ENCODE data around the gene PCDHGA12.
"Not testable (repeated sequence)": the region's sequence is repeated elsewhere in the genome, so short reads cannot be mapped to it uniquely, and the experiment has no call there.

Gene PCDHGA12

DNA sequence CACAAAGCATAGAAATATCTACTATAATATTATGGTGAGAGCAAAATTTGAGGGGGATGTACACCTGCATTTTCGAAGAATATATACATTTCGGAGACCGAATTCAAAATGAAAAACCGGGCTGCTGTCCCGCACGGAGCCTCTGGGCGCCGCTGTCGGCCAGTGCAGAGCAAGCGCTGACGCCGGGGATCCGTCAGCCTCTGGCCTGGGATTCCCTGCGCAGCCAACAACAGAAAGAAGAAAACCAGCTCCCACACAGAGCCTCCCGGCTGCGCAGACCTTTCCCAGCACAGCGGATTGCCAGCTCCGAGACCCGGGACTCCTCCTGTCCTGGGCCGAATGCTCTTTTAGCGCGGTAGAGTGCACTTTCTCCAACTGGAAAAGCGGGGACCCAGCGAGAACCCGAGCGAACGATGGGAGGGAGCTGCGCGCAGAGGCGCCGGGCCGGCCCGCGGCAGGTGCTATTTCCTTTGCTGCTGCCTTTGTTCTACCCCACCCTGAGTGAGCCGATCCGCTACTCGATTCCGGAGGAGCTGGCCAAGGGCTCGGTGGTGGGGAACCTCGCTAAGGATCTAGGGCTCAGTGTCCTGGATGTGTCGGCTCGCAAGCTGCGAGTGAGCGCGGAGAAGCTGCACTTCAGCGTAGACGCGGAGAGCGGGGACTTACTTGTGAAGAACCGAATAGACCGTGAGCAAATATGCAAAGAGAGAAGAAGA, 22.4 kb upstream of the PCDHGA12 start, which contains the start of gene PCDHGB6:
PCDHGB6 (plus strand) TSS at position 232 of the 716 bp plus-strand sequence; CDS start at position 414, 182 bp downstream.
- DNase-seq (ENCODE audit: low read depth in 2 of 2): not testable (repeated sequence)

DNA sequence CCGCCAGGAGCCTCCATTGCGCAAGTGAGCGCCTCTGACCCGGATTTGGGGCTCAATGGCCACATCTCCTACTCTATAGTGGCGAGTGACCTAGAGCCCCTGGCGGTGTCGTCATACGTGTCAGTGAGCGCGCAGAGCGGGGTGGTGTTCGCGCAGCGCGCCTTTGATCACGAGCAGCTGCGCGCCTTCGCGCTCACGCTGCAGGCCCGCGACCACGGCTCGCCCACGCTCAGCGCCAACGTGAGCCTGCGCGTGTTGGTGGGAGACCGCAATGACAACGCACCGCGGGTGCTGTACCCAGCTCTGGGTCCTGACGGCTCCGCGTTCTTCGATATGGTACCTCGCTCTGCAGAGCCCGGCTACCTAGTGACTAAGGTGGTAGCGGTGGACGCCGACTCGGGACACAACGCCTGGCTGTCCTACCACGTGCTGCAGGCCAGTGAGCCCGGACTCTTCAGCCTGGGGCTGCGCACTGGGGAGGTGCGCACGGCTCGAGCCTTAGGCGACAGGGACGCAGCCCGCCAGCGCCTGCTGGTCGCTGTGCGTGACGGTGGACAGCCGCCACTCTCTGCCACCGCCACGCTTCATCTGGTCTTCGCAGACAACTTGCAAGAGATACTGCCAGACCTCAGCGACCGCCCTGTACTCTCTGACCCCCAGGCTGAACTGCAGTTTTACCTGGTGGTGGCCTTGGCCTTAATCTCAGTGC, 20.6 kb upstream of the PCDHGA12 start:
- DNase-seq (ENCODE audit: low read depth in 2 of 2): no peak

DNA sequence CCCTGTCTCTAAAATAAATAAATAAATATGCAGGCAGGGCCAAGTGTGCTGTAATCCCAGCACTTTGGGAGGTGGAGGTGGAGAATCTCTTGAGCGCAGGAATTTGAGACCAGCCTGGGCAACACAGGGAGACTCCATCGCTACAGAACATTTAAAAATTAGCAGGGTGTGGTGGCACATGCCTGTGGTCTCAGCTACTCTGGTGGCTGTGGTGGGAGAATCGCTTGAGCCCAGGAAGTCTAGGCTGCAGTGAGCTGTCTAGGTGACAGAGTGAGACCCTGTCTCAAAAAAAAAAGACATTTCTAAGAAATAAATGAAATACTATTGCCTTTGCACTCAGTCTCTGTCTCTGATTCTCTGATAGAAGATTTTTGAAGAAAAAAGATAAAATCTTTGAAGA, 18.7 kb upstream of the PCDHGA12 start:
- DNase-seq (ENCODE audit: low read depth in 2 of 2): no peak

GRCh38 chr5:141412854-141413539, 17.3 kb upstream of the PCDHGA12 start, which contains the start of gene PCDHGA10:
Gene PCDHGA10, plus strand, starts transcription at chr5:141412987. Its CDS starts 189 bp downstream, at chr5:141413176.
- DNase-seq (ENCODE audit: low read depth in 2 of 2): no peak

GRCh38 chr5:141413540-141414069, 16.7 kb upstream of the PCDHGA12 start:
- no peak for DNase-seq (ENCODE audit: low read depth in 2 of 2)

DNA sequence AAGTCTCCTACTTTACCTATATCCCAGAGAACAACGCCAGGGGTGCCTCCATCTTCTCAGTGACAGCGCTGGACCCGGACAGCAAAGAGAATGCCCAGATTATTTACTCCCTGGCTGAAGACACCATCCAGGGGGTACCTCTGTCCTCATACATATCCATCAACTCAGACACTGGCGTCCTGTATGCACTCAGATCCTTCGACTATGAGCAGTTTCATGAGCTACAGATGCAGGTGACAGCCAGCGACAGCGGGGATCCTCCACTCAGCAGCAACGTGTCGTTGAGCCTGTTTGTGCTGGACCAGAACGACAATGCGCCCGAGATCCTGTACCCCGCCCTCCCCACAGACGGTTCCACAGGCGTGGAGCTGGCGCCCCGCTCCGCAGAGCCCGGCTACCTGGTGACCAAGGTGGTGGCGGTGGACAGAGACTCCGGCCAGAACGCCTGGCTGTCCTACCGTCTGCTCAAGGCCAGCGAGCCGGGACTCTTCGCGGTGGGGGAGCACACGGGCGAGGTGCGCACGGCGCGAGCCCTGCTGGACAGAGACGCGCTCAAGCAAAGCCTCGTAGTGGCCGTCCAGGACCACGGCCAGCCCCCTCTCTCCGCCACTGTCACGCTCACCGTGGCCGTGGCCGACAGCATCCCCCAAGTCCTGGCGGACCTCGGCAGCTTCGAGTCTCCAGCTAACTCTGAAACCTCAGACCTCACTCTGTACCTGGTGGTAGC, 15.6 kb upstream of the PCDHGA12 start:
- not testable (repeated sequence) for DNase-seq (ENCODE audit: low read depth in 2 of 2)

GRCh38 chr5:141415275-141415618, 15.1 kb upstream of the PCDHGA12 start:
- DNase-seq (ENCODE audit: low read depth in 2 of 2): not testable (repeated sequence)

DNA sequence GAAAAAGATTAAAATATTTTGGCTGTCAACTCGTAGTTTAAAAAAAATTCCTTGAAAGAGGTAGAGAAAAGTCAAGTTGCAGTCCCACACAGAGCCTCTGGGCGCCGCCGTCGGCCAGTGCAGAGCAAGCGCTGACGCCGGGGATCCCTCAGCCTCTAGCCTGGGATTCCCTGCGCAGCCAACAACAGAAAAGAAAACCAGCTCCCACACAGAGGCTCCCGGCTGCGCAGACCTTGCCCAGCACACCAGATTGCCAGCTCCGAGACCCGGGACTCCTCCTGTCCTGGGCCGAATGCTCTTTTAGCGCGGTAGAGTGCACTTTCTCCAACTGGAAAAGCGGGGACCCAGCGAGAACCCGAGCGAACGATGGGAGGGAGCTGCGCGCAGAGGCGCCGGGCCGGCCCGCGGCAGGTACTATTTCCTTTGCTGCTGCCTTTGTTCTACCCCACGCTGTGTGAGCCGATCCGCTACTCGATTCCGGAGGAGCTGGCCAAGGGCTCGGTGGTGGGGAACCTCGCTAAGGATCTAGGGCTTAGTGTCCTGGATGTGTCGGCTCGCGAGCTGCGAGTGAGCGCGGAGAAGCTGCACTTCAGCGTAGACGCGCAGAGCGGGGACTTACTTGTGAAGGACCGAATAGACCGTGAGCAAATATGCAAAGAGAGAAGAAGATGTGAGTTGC, 12.7 kb upstream of the PCDHGA12 start, which contains the start of gene PCDHGB7:
PCDHGB7 (plus strand) TSS at position 184 of the 679 bp plus-strand sequence; CDS start at position 367, 183 bp downstream.
- peak; percentile 47 to 50 for DNase-seq (ENCODE audit: low read depth in 2 of 2)

DNA sequence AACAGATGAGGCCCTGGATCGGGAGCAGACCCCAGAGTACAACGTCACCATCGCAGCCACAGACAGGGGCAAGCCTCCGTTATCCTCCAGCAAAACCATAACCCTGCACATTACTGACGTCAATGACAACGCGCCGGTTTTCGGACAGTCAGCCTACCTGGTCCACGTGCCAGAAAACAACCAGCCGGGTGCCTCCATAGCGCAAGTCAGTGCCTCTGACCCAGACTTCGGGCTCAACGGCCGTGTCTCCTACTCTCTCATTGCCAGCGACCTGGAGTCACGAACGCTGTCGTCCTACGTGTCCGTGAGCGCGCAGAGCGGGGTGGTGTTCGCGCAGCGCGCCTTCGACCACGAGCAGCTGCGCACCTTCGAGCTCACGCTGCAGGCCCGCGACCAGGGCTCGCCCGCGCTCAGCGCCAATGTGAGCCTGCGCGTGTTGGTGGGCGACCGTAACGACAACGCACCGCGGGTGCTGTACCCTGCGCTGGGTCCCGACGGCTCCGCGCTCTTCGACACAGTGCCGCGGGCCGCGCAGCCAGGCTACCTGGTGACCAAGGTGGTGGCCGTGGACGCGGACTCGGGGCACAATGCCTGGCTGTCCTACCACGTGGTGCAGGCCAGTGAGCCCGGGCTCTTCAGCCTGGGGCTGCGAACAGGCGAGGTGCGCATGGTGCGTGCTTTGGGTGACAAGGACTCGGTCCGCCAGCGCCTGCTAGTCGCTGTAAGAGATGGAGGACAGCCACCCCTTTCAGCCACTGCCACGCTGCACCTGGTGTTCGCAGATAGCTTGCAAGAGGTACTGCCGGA, 11.0 kb upstream of the PCDHGA12 start:
- no peak for DNase-seq (ENCODE audit: low read depth in 2 of 2)

- no peak for DNase-seq (ENCODE audit: low read depth in 2 of 2)
Observed at GRCh38 chr5:141420855-141421488, 9.3 kb upstream of the PCDHGA12 start, which contains the start of gene PCDHGA11. Gene PCDHGA11, plus strand, starts transcription at chr5:141421051. Its CDS starts 177 bp downstream, at chr5:141421228.

GRCh38 chr5:141421489-141421855, 8.8 kb upstream of the PCDHGA12 start:
- DNase-seq (ENCODE audit: low read depth in 2 of 2): no peak

DNA sequence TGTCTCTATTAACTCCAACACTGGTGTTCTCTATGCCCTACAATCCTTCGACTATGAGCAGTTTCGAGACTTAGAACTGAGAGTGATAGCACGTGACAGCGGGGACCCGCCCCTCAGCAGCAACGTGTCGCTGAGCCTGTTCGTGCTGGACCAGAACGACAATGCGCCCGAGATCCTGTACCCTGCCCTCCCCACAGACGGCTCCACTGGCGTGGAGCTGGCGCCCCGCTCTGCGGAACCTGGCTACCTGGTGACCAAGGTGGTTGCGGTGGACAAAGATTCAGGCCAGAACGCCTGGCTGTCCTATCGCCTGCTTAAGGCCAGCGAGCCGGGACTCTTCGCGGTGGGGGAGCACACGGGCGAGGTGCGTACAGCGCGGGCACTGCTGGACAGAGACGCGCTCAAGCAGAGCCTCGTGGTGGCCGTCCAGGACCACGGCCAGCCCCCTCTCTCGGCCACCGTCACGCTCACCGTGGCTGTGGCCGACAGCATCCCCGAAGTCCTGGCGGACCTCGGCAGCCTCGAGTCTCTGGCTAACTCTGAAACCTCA, 7.5 kb upstream of the PCDHGA12 start:
- DNase-seq (ENCODE audit: low read depth in 2 of 2): no peak

DNA sequence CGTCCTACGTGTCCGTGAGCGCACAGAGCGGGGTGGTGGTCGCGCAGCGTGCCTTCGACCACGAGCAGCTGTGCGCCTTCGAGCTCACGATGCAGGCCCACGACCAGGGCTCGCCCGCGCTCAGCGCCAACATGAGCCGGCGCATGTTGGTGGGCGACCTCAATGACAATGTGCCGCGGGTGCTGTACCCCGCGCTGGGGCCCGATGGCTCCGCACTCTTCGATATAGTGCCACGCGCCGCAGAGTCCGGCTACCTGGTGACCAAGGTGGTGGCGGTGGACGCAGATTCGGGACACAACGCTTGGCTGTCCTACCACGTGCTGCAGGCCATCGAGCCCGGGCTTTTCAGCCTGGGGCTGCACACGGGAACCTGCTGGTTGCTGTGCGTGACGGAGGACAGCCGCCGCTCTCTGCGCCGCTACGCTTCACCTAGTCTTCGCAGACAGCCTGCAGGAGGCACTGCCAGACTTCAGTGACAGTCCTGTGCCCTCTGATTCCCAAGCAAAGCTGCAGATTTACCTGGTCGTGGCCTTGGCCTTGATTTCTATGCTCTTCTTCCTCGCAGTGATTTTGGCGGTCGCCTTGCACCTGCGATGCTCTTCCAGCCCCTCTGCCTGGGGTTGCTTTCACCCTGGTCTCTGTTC, 2.4 kb upstream of the PCDHGA12 start:
- no peak for DNase-seq (ENCODE audit: low read depth in 2 of 2)

DNA sequence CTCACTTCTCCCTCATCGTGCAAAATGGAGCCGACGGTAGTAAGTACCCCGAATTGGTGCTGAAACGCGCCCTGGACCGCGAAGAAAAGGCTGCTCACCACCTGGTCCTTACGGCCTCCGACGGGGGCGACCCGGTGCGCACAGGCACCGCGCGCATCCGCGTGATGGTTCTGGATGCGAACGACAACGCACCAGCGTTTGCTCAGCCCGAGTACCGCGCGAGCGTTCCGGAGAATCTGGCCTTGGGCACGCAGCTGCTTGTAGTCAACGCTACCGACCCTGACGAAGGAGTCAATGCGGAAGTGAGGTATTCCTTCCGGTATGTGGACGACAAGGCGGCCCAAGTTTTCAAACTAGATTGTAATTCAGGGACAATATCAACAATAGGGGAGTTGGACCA, 979 bp downstream of the PCDHGA12 start:
- no peak for DNase-seq (ENCODE audit: low read depth in 2 of 2)

DNA sequence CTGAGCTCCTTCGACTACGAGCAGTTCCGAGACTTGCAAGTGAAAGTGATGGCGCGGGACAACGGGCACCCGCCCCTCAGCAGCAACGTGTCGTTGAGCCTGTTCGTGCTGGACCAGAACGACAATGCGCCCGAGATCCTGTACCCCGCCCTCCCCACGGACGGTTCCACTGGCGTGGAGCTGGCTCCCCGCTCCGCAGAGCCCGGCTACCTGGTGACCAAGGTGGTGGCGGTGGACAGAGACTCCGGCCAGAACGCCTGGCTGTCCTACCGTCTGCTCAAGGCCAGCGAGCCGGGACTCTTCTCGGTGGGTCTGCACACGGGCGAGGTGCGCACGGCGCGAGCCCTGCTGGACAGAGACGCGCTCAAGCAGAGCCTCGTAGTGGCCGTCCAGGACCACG, 2.0 kb downstream of the PCDHGA12 start:
- DNase-seq (ENCODE audit: low read depth in 2 of 2): not testable (repeated sequence)

- DNase-seq (ENCODE audit: low read depth in 2 of 2): not testable (repeated sequence)
Observed at GRCh38 chr5:141432726-141433125, 2.4 kb downstream of the PCDHGA12 start.

DNA sequence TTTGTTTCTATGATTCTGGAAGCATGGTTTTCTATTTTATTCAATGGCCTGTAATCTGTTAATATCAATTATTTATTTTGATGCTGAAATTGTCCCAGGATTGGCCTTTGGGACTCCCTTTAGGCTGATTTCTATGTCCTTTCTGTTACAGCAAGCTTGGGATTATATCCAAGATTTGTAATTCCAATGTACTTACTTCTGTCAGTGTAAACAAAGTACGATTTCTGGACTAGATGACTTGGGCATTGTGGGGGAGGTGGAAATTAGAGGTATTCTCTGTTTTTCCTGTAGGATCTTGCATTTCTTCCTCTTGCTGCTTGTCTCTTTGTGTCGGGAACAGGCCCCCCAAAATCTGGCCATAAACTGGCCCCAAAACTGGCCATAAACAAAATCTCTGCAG, 3.7 kb downstream of the PCDHGA12 start:
- no peak for DNase-seq (ENCODE audit: low read depth in 2 of 2)

GRCh38 chr5:141437221-141437620, 6.9 kb downstream of the PCDHGA12 start:
- no peak for DNase-seq (ENCODE audit: low read depth in 2 of 2)
